Measurements from ENCODE around the gene DHRS1. TPM values are rescaled to one million over a fixed set of nuclear protein-coding genes. Genes with fewer than 3 reads are reported as not detected.
"Not testable (repeated sequence)": the region's sequence is repeated elsewhere in the genome, so short reads cannot be mapped to it uniquely, and the experiment has no call there.

DHRS1 gene
- total RNA-seq, 1 donor from 2014 or later, result 32.5 TPM

- no peak for DNase-seq
- Mint-ChIP-seq H3K4me1 (peaks cover 35% of the 10 kb centered on the region), H3K9me3 (no peaks in the 10 kb centered on the region), H3K27me3 (peaks cover 7% of the 10 kb centered on the region), H3K27ac (no peak overlapping the region), H3K36me3 (ENCODE audit: low read depth) (no peaks in the 10 kb centered on the region), H3K4me3 (no peak overlapping the region)
- POLR2A ChIA-PET, result interaction anchor here (1.0 to 4.6 kb wide), 2 partner anchors 100 to 102 kb away, joined by 3 to 16 read pairs; partner anchors contain the start of genes CBLN3 and KHNYN
- ATAC-seq (ENCODE audit: low read depth), result no peak
- intact Hi-C loops (cut with micrococcal nuclease), result no loop called here
- no peak for TF ChIP-seq CTCF (IDR thresholded peaks at IDR 0.05)
- CTCF ChIA-PET, result interaction anchor here (1.1 to 13.6 kb wide), 3 partner anchors 31 to 105 kb away, joined by 3 to 353 read pairs (median 4); partner anchors contain the start of genes CBLN3 and KHNYN
Observed at GRCh38 chr14:24329073-24329663, 29.6 kb upstream of the DHRS1 start.

- ChIA-PET CTCF (interaction anchor here (1.6 to 13.6 kb wide), 2 partner anchors 33 to 106 kb away, joined by 3 to 353 read pairs; partner anchors contain the start of genes CBLN3 and KHNYN), POLR2A (interaction anchor here (1.5 to 4.6 kb wide), 2 partner anchors 10 to 104 kb away, joined by 3 to 16 read pairs; no protein-coding TSS in a partner anchor)
- not testable (repeated sequence) for H3K27me3 Mint-ChIP-seq; H3K36me3 Mint-ChIP-seq (ENCODE audit: low read depth); H3K4me3 Mint-ChIP-seq; H3K27ac Mint-ChIP-seq; DNase-seq; H3K9me3 Mint-ChIP-seq; ATAC-seq (ENCODE audit: low read depth)
- peaks cover 23% of the 10 kb centered on the region for H3K4me1 Mint-ChIP-seq
- intact Hi-C loops (cut with micrococcal nuclease), result loop anchor here (1.0 kb wide), 1 partner anchor 103 kb away; no protein-coding TSS in a partner anchor
Observed at GRCh38 chr14:24327914-24328313, 28.3 kb upstream of the DHRS1 start.

GRCh38 chr14:24327303-24327702 lies 27.7 kb upstream of the DHRS1 start:
- Mint-ChIP-seq H3K36me3 (ENCODE audit: low read depth) (no peaks in the 10 kb centered on the region), H3K4me1 (peaks cover 18% of the 10 kb centered on the region), H3K27me3 (peaks cover 1% of the 10 kb centered on the region), H3K27ac (no peak overlapping the region), H3K9me3 (no peaks in the 10 kb centered on the region), H3K4me3 (no peak overlapping the region)
- ChIA-PET POLR2A (interaction anchor here (0.6 to 4.6 kb wide), 3 partner anchors 9 to 221 kb away, joined by 3 to 16 read pairs (median 6); no protein-coding TSS in a partner anchor), CTCF (interaction anchor here (0.7 to 13.6 kb wide), 4 partner anchors 17 to 107 kb away, joined by 3 to 353 read pairs (median 3); partner anchors contain the start of genes CBLN3 and KHNYN)
- intact Hi-C loops (cut with micrococcal nuclease), result no loop called here
- ATAC-seq (ENCODE audit: low read depth), result no peak
- TF ChIP-seq CTCF (IDR thresholded peaks at IDR 0.05), result no peak
- no peak for DNase-seq

- intact Hi-C loops (cut with micrococcal nuclease), result no loop called here
Observed at GRCh38 chr14:24325963-24326362, 26.4 kb upstream of the DHRS1 start.

GRCh38 chr14:24325041-24325530 lies 25.5 kb upstream of the DHRS1 start:
- H3K27me3 Mint-ChIP-seq, result no peaks in the 10 kb centered on the region
- H3K9me3 Mint-ChIP-seq, result no peaks in the 10 kb centered on the region
- no peak for DNase-seq
- intact Hi-C loops (cut with micrococcal nuclease), result no loop called here
- ChIA-PET CTCF (interaction anchor here (4.2 to 13.6 kb wide), 2 partner anchors 17 to 109 kb away, joined by 19 to 353 read pairs; partner anchors contain the start of genes CBLN3, CIDEB and KHNYN), POLR2A (no interaction called here)
- no peak for ATAC-seq (ENCODE audit: low read depth)
- H3K27ac Mint-ChIP-seq, result no peak overlapping the region
- H3K4me3 Mint-ChIP-seq, result no peak overlapping the region
- no peaks in the 10 kb centered on the region for H3K36me3 Mint-ChIP-seq (ENCODE audit: low read depth)
- H3K4me1 Mint-ChIP-seq, result peaks cover 11% of the 10 kb centered on the region
- no peak for TF ChIP-seq CTCF (IDR thresholded peaks at IDR 0.05)

More at GRCh38 chr14:24325963-24326362, 26.4 kb upstream of the DHRS1 start:
- DNase-seq (no peak), ATAC-seq (ENCODE audit: low read depth) (no peak)
- Mint-ChIP-seq H3K36me3 (ENCODE audit: low read depth) (no peaks in the 10 kb centered on the region), H3K27me3 (no peaks in the 10 kb centered on the region), H3K4me1 (peaks cover 11% of the 10 kb centered on the region), H3K27ac (no peak overlapping the region), H3K4me3 (no peak overlapping the region), H3K9me3 (no peaks in the 10 kb centered on the region)
- ChIA-PET CTCF (interaction anchor here (13.6 kb wide), 1 partner anchor 108 kb away, joined by 353 read pairs; the partner anchor contains the start of genes CBLN3 and KHNYN), POLR2A (no interaction called here)
- no peak for TF ChIP-seq CTCF (IDR thresholded peaks at IDR 0.05)

Data from activated B cell treated with CpG ODN at 0.5 μM for 24 hours (primary cell).